Right atrium auricular region (tissue), 2 donors: ENCODE measurements around the gene KRTAP10-7. TPM values are rescaled to one million over a fixed set of nuclear protein-coding genes. Genes with fewer than 3 reads are reported as not detected.
A peak's percentile ranks its signal among the peaks of the same experiment; 100 is the strongest.
"Not testable (repeated sequence)": the region's sequence is repeated elsewhere in the genome, so short reads cannot be mapped to it uniquely, and the experiment has no call there.

Experiments used
- DNase-seq: peaks from one replicate; pipeline ENCODE4 v3.0.0-alpha.2; 2019; ENCODE audit warnings: low spot score
- H3K27ac ChIP-seq, 2 donors: fragments of 200-600 bp; sonication (generic); 1 replicate in 1 of 2; 2 replicates in 1 of 2; pipeline ENCODE4 v1.5.1; 2016 to 2019
- H3K27me3 ChIP-seq, 2 donors: fragments of 200-600 bp; sonication (generic); one replicate each; pipeline versions ENCODE4 v1.5.1 to v1.6.0; 2017 to 2019
- H3K36me3 ChIP-seq: fragments of 200-600 bp; sonication (generic); one replicate; pipeline ENCODE4 v1.5.1; 2016
- H3K4me1 ChIP-seq, 2 donors: fragments of 200-600 bp; sonication (generic); one replicate each; pipeline versions ENCODE4 v1.5.1 to v1.6.0; 2017 to 2019
- H3K4me3 ChIP-seq, 2 donors: fragments of 200-600 bp; sonication (generic); 1 replicate in 1 of 2; 2 replicates in 1 of 2; pipeline ENCODE4 v1.5.1; 2017 to 2019; ENCODE audit warnings: mild to moderate bottlenecking in 1 of 2, moderate library complexity in 1 of 2
- H3K9me3 ChIP-seq, 2 donors: fragments of 200-600 bp; sonication (generic); one replicate each; pipeline ENCODE4 v1.5.1; 2019
- CTCF ChIP-seq, 2 donors: fragments of 200-600 bp; sonication (generic); IDR thresholded peaks; one replicate each; pipeline ENCODE4 v1.5.1; 2019; ENCODE audit warnings: antibody characterized with exemption in 2 of 2
- total RNA-seq, 2 donors: library from RNA; depleted of rRNA; stranded (reverse); fragments of >200 nt; gene quantifications; one replicate each; pipeline ENCODE4 v1.1.0, GENCODE V29; 2016

KRTAP10-7 gene
- total RNA-seq, 2 donors from 2014 or later = not detected

- Histone ChIP-seq H3K27ac (no peak overlapping the region), H3K27me3 (no peaks in the 10 kb centered on the region), H3K4me3 (no peak overlapping the region), H3K4me1 (no peaks in the 10 kb centered on the region), H3K9me3 (peaks cover 0 to 16% of the 10 kb centered on the region in 2 donors), H3K36me3 (no peaks in the 10 kb centered on the region)
- DNase-seq = peak; percentile 9
- TF ChIP-seq CTCF (IDR thresholded peaks at IDR 0.05) = no peak
Measured at GRCh38 chr21:44575307-44576024, 24.9 kb upstream of the KRTAP10-7 start.

GRCh38 chr21:44576025-44576420 is 24.4 kb upstream of the KRTAP10-7 start:
- Histone ChIP-seq H3K27ac (no peak overlapping the region), H3K36me3 (no peaks in the 10 kb centered on the region), H3K4me1 (no peaks in the 10 kb centered on the region), H3K27me3 (no peaks in the 10 kb centered on the region), H3K4me3 (no peak overlapping the region), H3K9me3 (peaks cover 0 to 19% of the 10 kb centered on the region in 2 donors)
- no peak for TF ChIP-seq CTCF (IDR thresholded peaks at IDR 0.05)
- DNase-seq = peak; percentile 9

- no peak overlapping the region for H3K27ac ChIP-seq
- H3K9me3 ChIP-seq = peaks cover 0 to 23% of the 10 kb centered on the region in 2 donors
- no peaks in the 10 kb centered on the region for H3K27me3 ChIP-seq
- H3K4me3 ChIP-seq = no peak overlapping the region
- no peak for TF ChIP-seq CTCF (IDR thresholded peaks at IDR 0.05)
- no peaks in the 10 kb centered on the region for H3K4me1 ChIP-seq
- H3K36me3 ChIP-seq = no peaks in the 10 kb centered on the region
- DNase-seq = peak; percentile 32
Measured at GRCh38 chr21:44578371-44579055, 21.9 kb upstream of the KRTAP10-7 start.

GRCh38 chr21:44579056-44579832 is 21.2 kb upstream of the KRTAP10-7 start:
- no peak for TF ChIP-seq CTCF (IDR thresholded peaks at IDR 0.05)
- Histone ChIP-seq H3K27me3 (no peaks in the 10 kb centered on the region), H3K27ac (no peak overlapping the region), H3K9me3 (peaks cover 0 to 23% of the 10 kb centered on the region in 2 donors), H3K4me1 (no peaks in the 10 kb centered on the region), H3K4me3 (no peak overlapping the region), H3K36me3 (no peaks in the 10 kb centered on the region)
- DNase-seq = peak; percentile 26

- Histone ChIP-seq H3K27ac (no peak overlapping the region), H3K36me3 (no peaks in the 10 kb centered on the region), H3K9me3 (peaks cover 0 to 23% of the 10 kb centered on the region in 2 donors), H3K4me1 (no peaks in the 10 kb centered on the region), H3K27me3 (no peaks in the 10 kb centered on the region), H3K4me3 (no peak overlapping the region)
- DNase-seq = no peak
- TF ChIP-seq CTCF (IDR thresholded peaks at IDR 0.05) = no peak
Measured at GRCh38 chr21:44579833-44580144, 20.6 kb upstream of the KRTAP10-7 start.

- not testable (repeated sequence) for H3K36me3 ChIP-seq, H3K4me1 ChIP-seq, H3K27ac ChIP-seq, H3K4me3 ChIP-seq, H3K27me3 ChIP-seq
- DNase-seq = peak; percentile 11
- peaks cover 0 to 23% of the 10 kb centered on the region in 2 donors for H3K9me3 ChIP-seq
Measured at GRCh38 chr21:44580231-44580821, 20.1 kb upstream of the KRTAP10-7 start, which contains the start of gene KRTAP10-5. TSS of gene KRTAP10-5 (minus strand) at chr21:44580604. CDS start at chr21:44580578, 26 bp downstream.
